HepG2 (cell line): ENCODE measurements around the gene EBPL. TPM values are rescaled to one million over a fixed set of nuclear protein-coding genes. Genes with fewer than 3 reads are reported as not detected.

Experiments used
- ATAD3A ChIP-seq: sonication (generic); formaldehyde crosslinking; IDR thresholded peaks from 2 replicates; pipeline ENCODE4 v1.4.0; 2020; ENCODE audit warnings: missing genetic modification reagents
- KMT2B ChIP-seq: IDR thresholded peaks from 2 replicates; pipeline ENCODE4 v1.6.1; 2016; ENCODE audit warnings: missing genetic modification reagents, missing compliant biosample characterization
- MED13 ChIP-seq: sonication (generic); formaldehyde crosslinking; IDR thresholded peaks from 2 replicates; pipeline ENCODE4 v1.5.0; 2020; ENCODE audit warnings: missing genetic modification reagents
- NCOA2 ChIP-seq: sonication (generic); formaldehyde crosslinking; IDR thresholded peaks from 2 replicates; pipeline ENCODE4 v1.8.0; 2022; ENCODE audit warnings: inconsistent platforms
- PATZ1 ChIP-seq: sonication (generic); formaldehyde crosslinking; IDR thresholded peaks from 2 replicates; pipeline ENCODE4 v1.4.0; 2020; ENCODE audit warnings: missing genetic modification reagents
- PBX2 ChIP-seq: IDR thresholded peaks from 2 replicates; pipeline ENCODE4 v1.6.1; 2016; ENCODE audit warnings: control low read depth
- RBM22 ChIP-seq: fragments of 200-400 bp; formaldehyde crosslinking; optimal IDR thresholded peaks from 2 replicates; pipeline ENCODE3; 2017; ENCODE audit warnings: mild to moderate bottlenecking, low read length, moderate library complexity
- RCOR2 ChIP-seq: IDR thresholded peaks from 2 replicates; pipeline ENCODE4 v1.6.1; 2016; ENCODE audit warnings: missing biosample characterization, missing genetic modification reagents
- SATB2 ChIP-seq: sonication (generic); formaldehyde crosslinking; IDR thresholded peaks from 2 replicates; pipeline ENCODE4 v1.5.0; 2020; ENCODE audit warnings: missing genetic modification reagents
- SIX1 ChIP-seq: sonication (generic); formaldehyde crosslinking; IDR thresholded peaks from 2 replicates; pipeline ENCODE4 v1.4.0; 2020; ENCODE audit warnings: missing genetic modification reagents, borderline replicate concordance
- SMYD3 ChIP-seq: sonication (generic); formaldehyde crosslinking; IDR thresholded peaks from 2 replicates; pipeline ENCODE4 v1.8.1; 2023; ENCODE audit warnings: mild to moderate bottlenecking, missing genetic modification reagents
- TCF7L2 ChIP-seq: IDR thresholded peaks from 2 replicates; pipeline ENCODE4 v1.6.1; 2011; ENCODE audit warnings: mild to moderate bottlenecking, low read depth, low read length, moderate library complexity
- ZGPAT ChIP-seq: IDR thresholded peaks from 2 replicates; pipeline ENCODE4 v1.6.1; 2016; ENCODE audit warnings: mild to moderate bottlenecking
- ZNF567 ChIP-seq: sonication (generic); formaldehyde crosslinking; IDR thresholded peaks from 2 replicates; pipeline ENCODE4 v1.8.1; 2023; ENCODE audit warnings: mild to moderate bottlenecking, missing genetic modification reagents, borderline replicate concordance
- ZNF572 ChIP-seq: sonication (generic); formaldehyde crosslinking; IDR thresholded peaks from 2 replicates; pipeline ENCODE4 v1.5.1; 2020; ENCODE audit warnings: mild to moderate bottlenecking, missing genetic modification reagents
- polyA plus RNA-seq, 8 experiments: library from polyadenylated mRNA; depleted of rRNA in 3 of 8; stranded (reverse) in 7 of 8; unstranded in 1 of 8; fragments of >200 nt; fragmentation: Illumina TruSeq in 4 of 8; extraction: Trizol in 4 of 8; gene quantifications; 2 replicates each; pipeline versions ENCODE4 v1.2.1 to v1.2.3, GENCODE V29; 2011 to 2016; ENCODE audit warnings: low read depth in 4 of 8, missing spikeins in 1 of 8, mixed read lengths in 1 of 8; ENCODE audit not compliant: insufficient read depth in 1 of 8
- total RNA-seq, 5 experiments: library from RNA; depleted of rRNA; stranded (reverse); fragments of >200 nt; fragmentation: Illumina TruSeq; extraction: Trizol; gene quantifications; 2 replicates each; pipeline ENCODE4 v1.2.3, GENCODE V29; 2016; ENCODE audit warnings: low read depth in 1 of 5
- TF ChIP-seq, protein P1 (sequence below): IDR thresholded peaks from 2 replicates; pipeline ENCODE4 v1.6.1; 2016; ENCODE audit warnings: missing compliant biosample characterization, missing genetic modification reagents, borderline replicate concordance
- TF ChIP-seq, protein P2 (sequence below): sonication (generic); formaldehyde crosslinking; IDR thresholded peaks from 2 replicates; pipeline ENCODE4 v1.4.0; 2020; ENCODE audit warnings: mild to moderate bottlenecking, missing genetic modification reagents
- TF ChIP-seq, protein P3 (sequence below): sonication (generic); formaldehyde crosslinking; IDR thresholded peaks from 2 replicates; pipeline ENCODE4 v1.4.0; 2020; ENCODE audit warnings: missing genetic modification reagents
- TF ChIP-seq, protein P4 (sequence below): sonication (generic); formaldehyde crosslinking; IDR thresholded peaks from 2 replicates; pipeline ENCODE4 v1.4.0; 2020; ENCODE audit warnings: missing genetic modification reagents

Gene EBPL
- total and polyA plus RNA-seq, 2 of the 13 experiments (the other 11 are each of a cell fraction or from before 2014, with no cell fraction given): 96.5 to 152 TPM

DNA sequence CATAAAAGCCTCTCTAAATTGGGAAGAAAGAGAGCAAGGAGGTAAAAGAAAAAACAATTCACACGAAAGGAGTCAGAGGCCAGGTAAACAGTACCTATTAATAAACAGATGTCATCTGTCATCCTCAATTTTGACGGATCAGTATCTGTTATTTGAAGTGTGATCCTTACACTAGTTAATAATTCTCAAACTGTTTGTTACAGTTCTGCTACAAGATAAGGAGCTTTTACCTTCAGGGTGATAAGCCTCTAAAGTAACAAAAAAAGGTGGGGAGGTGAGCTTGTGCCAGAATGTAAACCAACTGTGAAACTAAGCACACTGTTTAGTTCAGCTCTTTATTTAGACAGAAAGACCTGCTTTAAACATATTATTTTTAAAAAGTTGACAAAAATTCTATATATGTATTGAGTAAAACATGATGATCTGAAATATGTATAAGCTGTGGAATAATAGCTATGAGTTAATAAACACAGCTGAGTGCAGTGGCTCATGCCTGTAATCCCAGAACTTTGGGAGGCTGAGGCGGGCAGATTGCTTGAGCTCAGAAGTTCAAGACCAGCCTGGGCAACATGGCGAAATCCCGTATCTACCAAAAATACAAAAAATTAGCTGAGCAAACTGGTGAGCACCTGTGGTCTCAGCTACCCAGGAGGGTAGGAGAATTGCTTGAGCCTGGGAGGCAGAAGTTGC lies 48.4 kb upstream of the EBPL start (continued):
- TF ChIP-seq, protein P1, sequence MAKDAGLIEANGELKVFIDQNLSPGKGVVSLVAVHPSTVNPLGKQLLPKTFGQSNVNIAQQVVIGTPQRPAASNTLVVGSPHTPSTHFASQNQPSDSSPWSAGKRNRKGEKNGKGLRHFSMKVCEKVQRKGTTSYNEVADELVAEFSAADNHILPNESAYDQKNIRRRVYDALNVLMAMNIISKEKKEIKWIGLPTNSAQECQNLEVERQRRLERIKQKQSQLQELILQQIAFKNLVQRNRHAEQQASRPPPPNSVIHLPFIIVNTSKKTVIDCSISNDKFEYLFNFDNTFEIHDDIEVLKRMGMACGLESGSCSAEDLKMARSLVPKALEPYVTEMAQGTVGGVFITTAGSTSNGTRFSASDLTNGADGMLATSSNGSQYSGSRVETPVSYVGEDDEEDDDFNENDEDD (CRISPR knock-in tag): no peak
- no peak for TF ChIP-seq ZNF572 (CRISPR knock-in tag)
- TF ChIP-seq PATZ1 (CRISPR knock-in tag): peak; percentile 15; the same call in 1 of the 2 replicates
- TF ChIP-seq RBM22: no peak
- TF ChIP-seq SIX1 (CRISPR knock-in tag): peak; percentile 72; the same call in 1 of the 2 replicates
- no peak for TF ChIP-seq ZNF567 (CRISPR knock-in tag)
- TF ChIP-seq PBX2: peak; percentile 70
- TF ChIP-seq SATB2: 0 out of 2 replicates have a peak, but pooled peaks have one; percentile 18
- peak; percentile 78 for TF ChIP-seq NCOA2
- TF ChIP-seq, protein P2, sequence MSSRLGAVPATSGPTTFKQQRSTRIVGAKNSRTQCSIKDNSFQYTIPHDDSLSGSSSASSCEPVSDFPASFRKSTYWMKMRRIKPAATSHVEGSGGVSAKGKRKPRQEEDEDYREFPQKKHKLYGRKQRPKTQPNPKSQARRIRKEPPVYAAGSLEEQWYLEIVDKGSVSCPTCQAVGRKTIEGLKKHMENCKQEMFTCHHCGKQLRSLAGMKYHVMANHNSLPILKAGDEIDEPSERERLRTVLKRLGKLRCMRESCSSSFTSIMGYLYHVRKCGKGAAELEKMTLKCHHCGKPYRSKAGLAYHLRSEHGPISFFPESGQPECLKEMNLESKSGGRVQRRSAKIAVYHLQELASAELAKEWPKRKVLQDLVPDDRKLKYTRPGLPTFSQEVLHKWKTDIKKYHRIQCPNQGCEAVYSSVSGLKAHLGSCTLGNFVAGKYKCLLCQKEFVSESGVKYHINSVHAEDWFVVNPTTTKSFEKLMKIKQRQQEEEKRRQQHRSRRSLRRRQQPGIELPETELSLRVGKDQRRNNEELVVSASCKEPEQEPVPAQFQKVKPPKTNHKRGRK: no peak
- peak; percentile 65; the same call in 1 of the 2 replicates for TF ChIP-seq RCOR2 (CRISPR knock-in tag)
- peak; percentile 73 for TF ChIP-seq ZGPAT
- TF ChIP-seq, protein P3, sequence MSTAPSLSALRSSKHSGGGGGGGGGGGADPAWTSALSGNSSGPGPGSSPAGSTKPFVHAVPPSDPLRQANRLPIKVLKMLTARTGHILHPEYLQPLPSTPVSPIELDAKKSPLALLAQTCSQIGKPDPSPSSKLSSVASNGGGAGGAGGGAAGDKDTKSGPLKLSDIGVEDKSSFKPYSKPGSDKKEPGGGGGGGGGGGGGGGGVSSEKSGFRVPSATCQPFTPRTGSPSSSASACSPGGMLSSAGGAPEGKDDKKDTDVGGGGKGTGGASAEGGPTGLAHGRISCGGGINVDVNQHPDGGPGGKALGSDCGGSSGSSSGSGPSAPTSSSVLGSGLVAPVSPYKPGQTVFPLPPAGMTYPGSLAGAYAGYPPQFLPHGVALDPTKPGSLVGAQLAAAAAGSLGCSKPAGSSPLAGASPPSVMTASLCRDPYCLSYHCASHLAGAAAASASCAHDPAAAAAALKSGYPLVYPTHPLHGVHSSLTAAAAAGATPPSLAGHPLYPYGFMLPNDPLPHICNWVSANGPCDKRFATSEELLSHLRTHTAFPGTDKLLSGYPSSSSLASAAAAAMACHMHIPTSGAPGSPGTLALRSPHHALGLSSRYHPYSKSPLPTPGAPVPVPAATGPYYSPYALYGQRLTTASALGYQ: peak; percentile 94
- TF ChIP-seq ATAD3A (CRISPR knock-in tag): no peak
- TF ChIP-seq SMYD3: peak; percentile 62; the same call in 1 of the 2 replicates
- TF ChIP-seq, protein P4, sequence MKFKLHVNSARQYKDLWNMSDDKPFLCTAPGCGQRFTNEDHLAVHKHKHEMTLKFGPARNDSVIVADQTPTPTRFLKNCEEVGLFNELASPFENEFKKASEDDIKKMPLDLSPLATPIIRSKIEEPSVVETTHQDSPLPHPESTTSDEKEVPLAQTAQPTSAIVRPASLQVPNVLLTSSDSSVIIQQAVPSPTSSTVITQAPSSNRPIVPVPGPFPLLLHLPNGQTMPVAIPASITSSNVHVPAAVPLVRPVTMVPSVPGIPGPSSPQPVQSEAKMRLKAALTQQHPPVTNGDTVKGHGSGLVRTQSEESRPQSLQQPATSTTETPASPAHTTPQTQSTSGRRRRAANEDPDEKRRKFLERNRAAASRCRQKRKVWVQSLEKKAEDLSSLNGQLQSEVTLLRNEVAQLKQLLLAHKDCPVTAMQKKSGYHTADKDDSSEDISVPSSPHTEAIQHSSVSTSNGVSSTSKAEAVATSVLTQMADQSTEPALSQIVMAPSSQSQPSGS (CRISPR knock-in tag): peak; percentile 68
- peak; percentile 52; the same call in 1 of the 2 replicates for TF ChIP-seq KMT2B (CRISPR knock-in tag)
- TF ChIP-seq TCF7L2: 0 out of 2 replicates have a peak, but pooled peaks have one; percentile 45
- TF ChIP-seq MED13 (CRISPR knock-in tag): no peak
